Thyroid gland (tissue), 4 donors: ENCODE measurements around the gene ETFB. TPM values are rescaled to one million over a fixed set of nuclear protein-coding genes. Genes with fewer than 3 reads are reported as not detected.

Experiments used
- DNase-seq, 2 donors: peaks; one replicate each; pipeline ENCODE4 v3.0.0-alpha.2; 2019
- H3K27ac ChIP-seq, 3 donors: fragments of 200-600 bp; sonication (generic); 1 replicate in 2 of 3; 2 replicates in 1 of 3; pipeline ENCODE4 v1.5.1; 2016 to 2019; ENCODE audit warnings: mild to moderate bottlenecking in 1 of 3, moderate library complexity in 1 of 3
- H3K27me3 ChIP-seq: fragments of 200-600 bp; sonication (generic); one replicate; pipeline ENCODE4 v1.5.1; 2019
- H3K36me3 ChIP-seq, 2 donors: fragments of 200-600 bp; sonication (generic); one replicate each; pipeline ENCODE4 v1.5.1; 2016 to 2019
- H3K4me1 ChIP-seq, 2 donors: fragments of 200-600 bp; sonication (generic); one replicate each; pipeline ENCODE4 v1.5.1; 2017 to 2019
- H3K4me3 ChIP-seq, 3 donors: fragments of 200-600 bp; sonication (generic); replicated peaks in 1 of 3; 1 replicate in 2 of 3; 2 replicates in 1 of 3; pipeline ENCODE4 v1.5.1; 2016; ENCODE audit warnings: mild to moderate bottlenecking in 1 of 3
- H3K9me3 ChIP-seq: fragments of 200-600 bp; sonication (generic); one replicate; pipeline ENCODE4 v1.5.1; 2017
- CTCF ChIP-seq, 6 experiments: fragments of 200-600 bp in 3 of 6; fragments of 450-650 bp in 3 of 6; sonication (generic) in 3 of 6; IDR thresholded peaks; one replicate each; pipeline ENCODE4 v1.5.1; 2016 to 2019; ENCODE audit warnings: antibody characterized with exemption in 6 of 6, mild to moderate bottlenecking in 2 of 6, inconsistent platforms in 1 of 6, moderate library complexity in 1 of 6
- POLR2A ChIP-seq, 2 donors: fragments of 450-650 bp; IDR thresholded peaks; one replicate each; pipeline ENCODE4 v1.6.1; 2017; ENCODE audit warnings: antibody characterized with exemption in 2 of 2, mild to moderate bottlenecking in 2 of 2, moderate library complexity in 1 of 2
- WGBS, 2 donors: methylation state at CpG; one replicate each; pipeline ENCODE4 v1.1.5; 2017; 5-methylcytosine and 5-hydroxymethylcytosine counted together
- intact Hi-C: fragments of 100-400 bp; cut with DNase I; formaldehyde crosslinking; loops from one replicate; pipeline ENCODE4 v1.15.1; 2023
- total RNA-seq, 4 donors: library from RNA; depleted of rRNA; stranded (reverse); fragments of >200 nt; gene quantifications; one replicate each; pipeline ENCODE4 v1.2.3, GENCODE V29; 2016

The ETFB gene
- total RNA-seq, 4 donors from 2014 or later, result 73.1 to 177 (median 129) TPM

DNA sequence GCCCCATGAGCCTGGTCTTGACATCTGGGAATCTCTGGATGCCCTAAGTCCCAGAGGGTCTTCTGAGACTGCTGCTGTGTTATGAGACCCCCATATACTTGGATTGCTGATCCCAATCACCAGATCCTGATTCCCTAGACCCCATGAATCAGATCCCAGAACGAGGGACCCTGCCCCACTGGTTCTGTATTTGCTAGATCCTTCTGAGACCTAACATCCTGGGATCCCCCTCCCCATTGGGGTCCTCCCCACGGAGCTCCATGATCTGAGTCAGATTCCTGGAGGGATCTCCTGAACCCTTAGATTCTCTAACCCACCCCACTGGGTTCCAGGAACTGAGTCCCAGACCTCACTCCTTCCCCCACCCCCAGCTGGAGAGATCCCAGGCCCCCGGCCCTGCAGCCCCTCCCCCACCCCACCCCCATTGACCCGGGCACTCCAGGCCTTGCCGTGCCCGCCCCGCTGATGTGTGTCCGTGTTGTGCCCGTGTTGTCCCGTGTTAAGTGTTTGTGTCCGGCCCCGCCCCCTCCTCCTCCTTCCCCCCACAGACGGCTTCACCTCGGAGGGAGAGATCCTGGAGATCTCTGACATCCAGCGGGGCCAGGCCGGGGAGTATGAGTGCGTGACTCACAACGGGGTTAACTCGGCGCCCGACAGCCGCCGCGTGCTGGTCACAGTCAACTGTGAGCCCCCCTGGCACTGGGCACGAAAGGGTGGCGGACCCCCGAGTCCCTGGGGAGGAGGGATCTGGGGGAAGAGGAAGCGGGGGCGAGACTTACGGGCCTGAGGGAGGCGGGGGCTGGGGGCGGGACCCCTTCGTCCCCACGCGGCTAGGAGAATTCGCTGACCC, 39.7 kb downstream of the ETFB start:
- H3K27ac ChIP-seq, result no peak overlapping the region
- H3K36me3 ChIP-seq, result no peaks in the 10 kb centered on the region
- intact Hi-C loops, result no loop called here
- H3K4me3 ChIP-seq, result no peak overlapping the region
- H3K9me3 ChIP-seq, result no peaks in the 10 kb centered on the region
- peaks cover 7% of the 10 kb centered on the region for H3K27me3 ChIP-seq
- peaks cover 0 to 11% of the 10 kb centered on the region in 2 donors for H3K4me1 ChIP-seq
- no peak for DNase-seq
- 25 to 53% methylated on average over 8 to 12 of the region's 36 CpGs for WGBS, 2 donors
- TF ChIP-seq POLR2A (IDR thresholded peaks at IDR 0.05), result no peak

- Histone ChIP-seq H3K9me3 (no peaks in the 10 kb centered on the region), H3K4me1 (peaks cover 0 to 11% of the 10 kb centered on the region in 2 donors), H3K27ac (no peak overlapping the region), H3K4me3 (no peak overlapping the region), H3K36me3 (no peaks in the 10 kb centered on the region), H3K27me3 (peaks cover 7% of the 10 kb centered on the region)
- intact Hi-C loops, result no loop called here
- 73 to 76% methylated on average over 26 of the region's 26 CpGs for WGBS, 2 donors
- TF ChIP-seq POLR2A (IDR thresholded peaks at IDR 0.05), result no peak
- TF ChIP-seq CTCF (IDR thresholded peaks at IDR 0.05), result no peak
- no peak for DNase-seq
Measured at GRCh38 chr19:51325161-51325976, 40.8 kb downstream of the ETFB start.

DNA sequence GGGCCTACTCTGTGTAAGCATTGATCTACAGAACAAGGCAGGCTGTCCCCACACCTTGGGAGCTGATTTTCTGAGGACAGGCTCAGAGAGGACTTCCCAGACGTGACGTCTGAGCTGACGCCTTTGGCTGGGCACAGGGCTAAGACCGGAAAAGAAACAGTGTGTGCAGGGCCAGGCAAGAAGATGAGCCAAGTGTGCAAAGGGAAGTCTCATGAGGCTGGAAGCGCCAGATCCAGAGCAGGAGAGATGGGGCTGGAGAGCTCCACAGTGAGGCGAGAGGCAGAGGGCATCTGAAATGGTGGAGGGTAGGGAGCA, 42.1 kb downstream of the ETFB start:
- DNase-seq, result no peak
- Histone ChIP-seq H3K4me1 (peaks cover 0 to 11% of the 10 kb centered on the region in 2 donors), H3K36me3 (no peaks in the 10 kb centered on the region), H3K27ac (no peak overlapping the region), H3K27me3 (peaks cover 7% of the 10 kb centered on the region), H3K9me3 (no peaks in the 10 kb centered on the region), H3K4me3 (no peak overlapping the region)
- no peak for TF ChIP-seq POLR2A (IDR thresholded peaks at IDR 0.05)
- TF ChIP-seq CTCF (IDR thresholded peaks at IDR 0.05), result no peak
- intact Hi-C loops, result no loop called here
- 73 to 76% methylated on average over 6 of the region's 6 CpGs for WGBS, 2 donors

DNA sequence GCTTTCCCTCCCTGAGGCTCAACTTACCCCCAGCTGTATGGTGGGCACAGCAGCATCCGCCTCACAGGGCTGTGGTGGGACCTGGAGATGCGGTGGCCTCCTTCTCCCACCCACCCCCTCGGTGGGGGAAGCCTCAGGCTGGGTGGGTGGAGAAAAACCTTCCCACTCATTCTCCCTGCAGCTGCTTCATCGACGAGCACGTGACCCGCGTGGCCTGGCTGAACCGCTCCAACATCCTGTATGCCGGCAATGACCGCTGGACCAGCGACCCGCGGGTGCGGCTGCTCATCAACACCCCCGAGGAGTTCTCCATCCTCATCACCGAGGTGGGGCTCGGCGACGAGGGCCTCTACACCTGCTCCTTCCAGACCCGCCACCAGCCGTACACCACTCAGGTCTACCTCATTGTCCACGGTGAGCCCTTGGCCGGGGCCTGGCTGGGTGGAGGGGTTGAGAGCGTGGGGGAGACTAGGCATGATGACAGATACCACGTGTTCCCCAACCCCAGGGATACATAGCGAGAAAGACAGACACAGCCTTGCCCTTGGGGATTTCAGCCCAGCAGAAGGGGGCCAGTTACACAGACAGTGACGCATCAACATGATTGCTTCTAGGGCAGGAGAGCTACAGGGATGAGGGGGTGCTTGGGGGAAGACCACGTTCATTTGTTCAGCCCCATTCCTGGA, 42.6 kb downstream of the ETFB start:
- 75 to 84% methylated on average over 29 of the region's 29 CpGs for WGBS, 2 donors
- intact Hi-C loops, result no loop called here
- H3K4me1 ChIP-seq, result peaks cover 0 to 11% of the 10 kb centered on the region in 2 donors
- H3K9me3 ChIP-seq, result no peaks in the 10 kb centered on the region
- H3K4me3 ChIP-seq, result no peak overlapping the region
- TF ChIP-seq POLR2A (IDR thresholded peaks at IDR 0.05), result no peak
- no peak for TF ChIP-seq CTCF (IDR thresholded peaks at IDR 0.05)
- peaks cover 6% of the 10 kb centered on the region for H3K27me3 ChIP-seq
- H3K36me3 ChIP-seq, result no peaks in the 10 kb centered on the region
- no peak overlapping the region for H3K27ac ChIP-seq
- no peak for DNase-seq

GRCh38 chr19:51321799-51322198, 44.4 kb downstream of the ETFB start:
- Histone ChIP-seq H3K27ac (no peak overlapping the region), H3K36me3 (no peaks in the 10 kb centered on the region), H3K4me3 (no peak overlapping the region), H3K9me3 (no peaks in the 10 kb centered on the region), H3K4me1 (peaks cover 0 to 2% of the 10 kb centered on the region in 2 donors), H3K27me3 (no peaks in the 10 kb centered on the region)
- intact Hi-C loops, result no loop called here
- no peak for TF ChIP-seq POLR2A (IDR thresholded peaks at IDR 0.05)
- no peak for TF ChIP-seq CTCF (IDR thresholded peaks at IDR 0.05)
- no peak for DNase-seq
- WGBS, 2 donors, result 71 to 74% methylated on average over 13 of the region's 14 CpGs
